Ramos (cell line): ENCODE measurements around the gene SDC3.

Experiments used
- in situ Hi-C: fragments of 300-500 bp; cut with MboI; formaldehyde crosslinking; loops from one replicate; pipeline ENCODE4 v1.14.3; 2022; ENCODE audit warnings: low sequenced_read_pairs; ENCODE audit not compliant: unreplicated experiment

SDC3 gene

GRCh38 chr1:30929135-30929889 lies 20.8 kb upstream of the SDC3 start:
- in situ Hi-C loops = no loop called here

GRCh38 chr1:30928789-30929134 lies 20.2 kb upstream of the SDC3 start:
- in situ Hi-C loops = no loop called here

DNA sequence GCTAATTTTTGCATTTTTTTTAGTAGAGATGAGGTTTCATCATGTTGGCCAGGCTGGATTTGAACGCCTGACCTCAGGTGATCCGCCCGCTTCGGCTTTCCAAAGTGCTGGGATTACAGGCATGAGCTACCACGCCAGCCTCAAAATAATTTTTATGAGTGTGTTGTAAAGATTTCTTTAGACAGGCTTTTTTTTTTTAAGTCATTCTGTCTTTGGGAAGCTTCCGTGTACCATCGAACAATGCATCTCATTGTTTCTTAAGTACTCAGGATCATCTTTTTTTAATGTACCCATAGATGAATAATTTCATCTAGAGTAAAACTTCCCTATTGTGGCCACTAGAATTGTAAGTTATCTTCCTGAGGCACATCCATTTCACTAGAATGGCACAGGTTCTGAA lies 19.6 kb upstream of the SDC3 start:
- in situ Hi-C loops = no loop called here

- in situ Hi-C loops = no loop called here
These were observed 18.9 kb upstream of the SDC3 start for GRCh38 chr1:30927448-30927847.

DNA sequence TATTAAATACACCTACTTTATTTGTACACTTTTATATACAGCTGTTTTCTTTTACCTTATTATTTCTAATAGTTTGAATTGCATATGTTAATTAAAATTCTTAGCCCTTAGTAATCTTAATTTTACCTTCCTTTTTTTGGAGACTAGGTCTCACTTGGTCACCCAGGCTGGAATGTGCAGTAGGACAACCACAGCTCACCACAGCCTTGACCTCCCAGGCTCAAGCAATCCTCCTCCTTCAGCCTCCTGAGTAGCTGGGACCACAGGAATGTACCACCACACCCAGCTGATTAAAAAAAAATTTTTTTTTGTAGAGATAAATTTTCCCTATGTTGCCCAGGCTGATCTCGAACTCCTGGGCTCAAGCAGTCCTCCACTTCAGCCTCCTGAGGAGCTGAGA lies 15.0 kb upstream of the SDC3 start:
- in situ Hi-C loops = no loop called here

DNA sequence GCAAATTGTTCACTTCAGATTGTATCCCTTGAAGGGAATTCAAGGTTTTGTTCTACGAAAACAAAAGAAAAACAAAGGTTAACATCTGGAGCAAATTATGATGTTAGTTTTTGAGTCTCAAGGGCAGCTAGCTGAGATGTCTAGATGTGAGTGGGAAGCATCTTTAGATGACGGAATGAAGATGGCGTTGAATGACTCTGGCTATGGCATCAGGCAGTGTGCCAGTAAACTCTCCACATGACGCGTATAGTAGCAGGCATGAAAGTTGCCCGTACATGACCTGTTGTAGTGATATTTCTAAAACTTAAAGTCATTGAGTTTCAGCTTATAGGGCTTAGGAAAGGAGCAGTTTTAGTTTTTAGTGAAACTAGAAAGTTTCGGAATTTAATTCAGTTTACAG lies 12.3 kb upstream of the SDC3 start:
- in situ Hi-C loops = no loop called here

DNA sequence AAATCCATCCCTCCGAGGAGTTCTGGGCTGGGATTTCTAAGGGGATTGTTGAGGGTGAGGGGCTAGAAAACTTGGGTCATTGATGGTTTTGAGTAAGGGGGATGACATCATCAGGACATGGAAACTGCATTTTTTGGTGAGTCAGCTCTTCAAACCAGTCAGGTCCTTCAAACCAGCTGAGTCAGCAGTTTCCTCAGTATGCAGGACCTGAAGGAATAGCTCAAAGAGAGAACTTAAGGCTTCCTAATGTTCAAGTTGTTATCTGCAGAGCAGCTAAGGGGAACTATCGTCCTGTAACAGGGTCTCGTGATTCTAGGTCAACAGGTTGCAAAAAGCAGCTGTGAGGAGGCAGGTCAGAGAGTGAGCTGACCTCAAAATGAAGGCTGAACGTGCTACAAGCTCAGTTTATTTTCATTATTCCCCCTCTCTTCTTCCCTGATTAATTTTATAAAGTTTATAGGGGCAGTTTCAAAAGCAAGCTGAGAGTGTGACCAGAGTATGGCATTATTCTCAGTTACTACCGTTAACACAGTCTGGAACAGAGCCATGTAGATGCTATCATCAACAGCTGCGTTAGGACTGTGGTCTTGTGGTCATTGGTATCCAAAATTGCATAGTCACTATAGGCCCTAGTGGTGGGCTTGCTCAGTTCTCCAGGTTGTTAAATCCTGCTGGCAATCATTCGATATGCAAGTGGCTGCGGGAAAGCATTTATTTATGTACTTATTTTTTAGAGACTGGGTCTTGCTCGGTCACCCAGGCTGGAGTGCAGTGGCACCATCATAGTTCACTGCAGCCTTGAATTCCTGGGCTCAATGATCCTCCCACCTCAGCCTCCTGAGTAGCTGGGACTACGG lies 10.7 kb upstream of the SDC3 start:
- in situ Hi-C loops = no loop called here

DNA sequence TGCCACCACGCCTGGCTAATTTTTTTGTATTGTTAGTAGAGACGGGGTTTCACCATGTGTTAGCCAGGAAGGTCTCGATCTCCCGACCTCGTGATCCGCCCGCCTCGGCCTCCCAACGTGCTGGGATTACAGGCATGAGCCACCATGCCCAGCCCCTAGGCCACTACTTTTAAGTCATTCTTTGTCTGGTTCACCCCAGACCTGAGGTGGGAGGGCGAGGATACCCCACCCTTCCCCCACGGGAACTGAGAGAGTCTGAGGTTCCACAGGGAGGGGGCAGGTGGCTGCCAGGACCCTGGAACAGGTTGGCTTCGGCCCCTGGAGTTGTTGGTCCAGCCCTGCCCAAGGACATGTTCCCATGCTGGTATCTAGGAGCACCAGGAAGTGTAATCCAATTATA lies 7.7 kb upstream of the SDC3 start:
- in situ Hi-C loops = no loop called here

GRCh38 chr1:30915491-30916230 lies 7.1 kb upstream of the SDC3 start:
- in situ Hi-C loops = no loop called here

- in situ Hi-C loops = loop anchor here (5.0 kb wide), 2 partner anchors 113 to 193 kb away; partner anchors contain the start of gene MATN1
These were observed 6.4 kb upstream of the SDC3 start for GRCh38 chr1:30914931-30915330.

- in situ Hi-C loops = loop anchor here (5.0 kb wide), 2 partner anchors 112 to 192 kb away; partner anchors contain the start of gene MATN1
These were observed 6.0 kb upstream of the SDC3 start for GRCh38 chr1:30914587-30914922.

DNA sequence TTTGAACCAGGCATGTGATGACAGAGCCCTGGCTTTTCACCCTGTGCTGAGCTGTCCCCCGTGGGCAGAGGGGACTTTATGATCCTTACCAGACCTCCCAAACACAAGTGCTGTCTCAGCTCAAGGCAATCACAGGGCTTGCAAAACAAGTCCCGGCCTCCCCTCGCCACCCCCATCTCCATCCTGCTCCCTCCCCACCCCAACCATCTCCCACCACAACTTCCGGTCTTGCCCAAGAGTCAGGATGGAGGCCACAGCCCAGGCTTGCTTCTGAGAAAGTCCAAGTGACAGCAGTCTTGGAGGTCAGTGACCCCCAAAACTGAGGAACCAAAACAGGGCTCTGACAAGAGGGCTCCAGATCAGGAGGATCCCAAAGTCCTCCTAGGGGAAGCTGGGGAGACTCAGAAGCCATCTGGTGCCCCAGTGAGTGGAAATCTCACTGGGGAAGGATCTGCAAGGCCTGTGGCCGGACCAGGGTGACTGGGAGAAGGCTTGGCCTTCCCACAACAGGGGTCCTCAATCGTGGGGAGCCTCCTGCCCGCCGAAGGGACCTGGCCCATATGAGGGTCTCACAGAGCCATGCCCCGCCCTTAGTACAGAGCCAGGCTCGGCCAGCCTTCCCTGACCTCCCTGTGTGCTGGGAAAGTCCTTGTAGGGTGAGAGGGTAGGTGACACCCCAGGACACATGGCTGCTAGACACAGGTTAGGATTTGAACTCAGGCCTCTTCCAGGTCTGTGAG lies 4.5 kb upstream of the SDC3 start:
- in situ Hi-C loops = loop anchor here (5.0 kb wide), 2 partner anchors 111 to 191 kb away; partner anchors contain the start of gene MATN1

- in situ Hi-C loops = loop anchor here (5.0 kb wide), 2 partner anchors 110 to 190 kb away; partner anchors contain the start of gene MATN1
These were observed 3.7 kb upstream of the SDC3 start for GRCh38 chr1:30912224-30912623.

DNA sequence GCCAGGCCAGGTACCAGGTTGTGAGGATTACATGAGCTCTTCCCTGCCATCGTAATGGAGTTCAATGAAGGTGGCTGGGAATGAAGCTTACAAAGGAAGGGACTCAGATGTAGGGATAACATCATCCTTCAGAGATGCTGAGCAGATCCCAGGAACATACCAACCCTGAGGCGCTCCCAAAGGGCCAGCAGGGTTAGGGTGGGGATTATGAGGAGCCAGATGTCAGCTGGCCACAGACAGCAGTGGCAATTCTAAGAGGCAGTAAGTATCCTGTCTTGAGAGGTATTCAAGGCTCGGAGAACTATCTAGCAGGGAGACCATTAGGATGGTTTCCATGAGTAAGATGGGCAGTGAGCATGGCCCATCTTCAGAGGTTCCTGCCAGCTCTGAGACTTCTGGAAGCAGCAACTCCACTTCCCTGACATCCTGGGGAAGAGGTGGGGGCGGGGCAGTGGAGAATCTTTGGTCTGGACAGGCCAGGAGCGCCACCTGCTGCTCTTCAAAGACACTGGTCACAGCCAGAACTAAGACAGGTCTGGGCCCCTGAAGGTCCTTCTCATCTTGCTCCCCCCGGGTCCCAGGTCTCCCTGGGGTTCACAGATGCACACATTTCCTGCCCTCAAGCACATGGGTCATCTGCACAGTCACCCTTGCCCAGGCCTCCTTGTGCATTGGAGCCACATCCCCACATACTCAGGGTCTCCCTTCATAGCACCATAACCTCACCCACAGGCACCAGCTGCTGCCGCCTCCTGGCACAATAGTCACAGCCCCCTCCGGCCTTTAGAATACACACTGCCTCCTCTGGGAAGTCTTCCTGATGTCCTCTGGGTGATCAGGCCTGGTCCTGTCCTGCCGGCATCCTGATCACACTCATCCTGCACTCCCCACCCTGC lies 2.7 kb upstream of the SDC3 start:
- in situ Hi-C loops = loop anchor here (5.0 kb wide), 2 partner anchors 109 to 189 kb away; partner anchors contain the start of gene MATN1

- in situ Hi-C loops = loop anchor here (5.0 kb wide), 2 partner anchors 107 to 187 kb away; partner anchors contain the start of gene MATN1
These were observed 959 bp upstream of the SDC3 start for GRCh38 chr1:30909365-30910068.

DNA sequence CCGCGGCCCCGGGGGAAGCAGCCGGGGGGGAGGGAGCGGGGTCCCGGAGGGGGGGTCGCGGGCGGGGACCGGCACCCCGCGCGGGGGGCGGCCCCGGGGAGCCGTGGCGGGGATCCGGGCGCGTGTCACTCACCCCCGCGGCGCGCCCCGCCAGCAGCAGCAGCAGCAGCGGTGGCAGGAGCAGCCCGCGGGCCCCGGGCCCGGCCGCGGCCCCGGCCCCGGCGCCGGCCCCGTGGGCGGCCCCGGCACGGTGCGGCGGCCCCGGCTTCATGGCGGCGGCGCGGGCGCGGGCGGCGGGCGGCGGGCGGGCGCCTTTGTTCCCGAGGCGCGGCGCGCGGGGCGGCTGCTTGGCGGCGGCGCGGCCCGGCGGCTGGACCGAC lies 252 bp downstream of the SDC3 start:
- in situ Hi-C loops = no loop called here

GRCh38 chr1:30907481-30908315 lies 860 bp downstream of the SDC3 start:
- in situ Hi-C loops = no loop called here
